PFSK-1 (cell line): Measurements from ENCODE around the gene BNIP5.

Experiments
- FOXP2 ChIP-seq: optimal IDR thresholded peaks from 2 replicates; pipeline ENCODE3; 2011; ENCODE audit warnings: borderline replicate concordance, control low read depth, inconsistent platforms; ENCODE audit not compliant: insufficient read depth; ENCODE audit errors: extremely low read length, extremely low read depth
- POLR2AphosphoS5 ChIP-seq: IDR thresholded peaks from 2 replicates; pipeline ENCODE4 v1.6.1; 2012; ENCODE audit warnings: low read depth, mild to moderate bottlenecking, control low read depth, low read length, moderate library complexity
- REST ChIP-seq, 2 experiments: IDR thresholded peaks; 2 replicates each; pipeline versions ENCODE4 v1.6.1 to v1.8.0; 2011 to 2012; ENCODE audit warnings: low read depth in 2 of 2, low read length in 2 of 2, control low read depth in 1 of 2, inconsistent platforms in 1 of 2, mild to moderate bottlenecking in 1 of 2, moderate library complexity in 1 of 2; ENCODE audit not compliant: insufficient read depth in 1 of 2
- SIN3A ChIP-seq: IDR thresholded peaks from 2 replicates; pipeline ENCODE4 v1.6.1; 2012; ENCODE audit warnings: mild to moderate bottlenecking, low read length, moderate library complexity, borderline replicate concordance; ENCODE audit not compliant: insufficient read depth
- TAF1 ChIP-seq: IDR thresholded peaks from 2 replicates; pipeline ENCODE4 v1.6.1; 2012; ENCODE audit warnings: low read length, control low read depth, borderline replicate concordance; ENCODE audit not compliant: insufficient read depth

Gene BNIP5

GRCh38 chr6:36268478-36269275 is 68.0 kb downstream of the BNIP5 start:
- no peak for TF ChIP-seq FOXP2
- TF ChIP-seq REST (IDR thresholded peaks at IDR 0.05; ENCODE audit: insufficient read depth in 1 of 2, low read depth in 2 of 2, low read length in 2 of 2), result no peak
- TF ChIP-seq SIN3A, result no peak
- TF ChIP-seq POLR2AphosphoS5, result no peak
- no peak for TF ChIP-seq TAF1

- TF ChIP-seq POLR2AphosphoS5 (no peak), FOXP2 (no peak), SIN3A (no peak), TAF1 (no peak), REST (IDR thresholded peaks at IDR 0.05; ENCODE audit: insufficient read depth in 1 of 2, low read depth in 2 of 2, low read length in 2 of 2) (no peak)
Observed at GRCh38 chr6:36267731-36268477, 68.8 kb downstream of the BNIP5 start.

- TF ChIP-seq TAF1, result no peak
- no peak for TF ChIP-seq POLR2AphosphoS5
- no peak for TF ChIP-seq FOXP2
- no peak for TF ChIP-seq SIN3A
- no peak for TF ChIP-seq REST (IDR thresholded peaks at IDR 0.05; ENCODE audit: insufficient read depth in 1 of 2, low read depth in 2 of 2, low read length in 2 of 2)
Observed at GRCh38 chr6:36266913-36267644, 69.6 kb downstream of the BNIP5 start.
